Neural progenitor cell (in vitro differentiated cells): ENCODE results near the gene LDLRAD4. TPM values are rescaled to one million over a fixed set of nuclear protein-coding genes. Genes with fewer than 3 reads are reported as not detected.

ENCODE experiments used
- DNase-seq: peaks from one replicate; pipeline ENCODE4 v3.0.0-alpha.2; 2016; ENCODE audit warnings: low spot score
- H2AFZ ChIP-seq: fragments of 200-600 bp; sonication (generic); replicated peaks from 2 replicates; pipeline ENCODE4 v1.6.1; 2016; ENCODE audit warnings: antibody characterized with exemption
- H3F3A ChIP-seq: fragments of 200-600 bp; sonication (generic); 2 replicates; pipeline ENCODE4 v1.6.1; 2016; ENCODE audit warnings: antibody characterized with exemption, low read depth
- H3K27ac ChIP-seq: fragments of 200-600 bp; sonication (generic); 2 replicates; pipeline ENCODE4 v1.5.1; 2016; ENCODE audit warnings: mild to moderate bottlenecking
- H3K27me3 ChIP-seq: fragments of 200-600 bp; sonication (generic); 2 replicates; pipeline ENCODE4 v1.6.1; 2016; ENCODE audit warnings: mild to moderate bottlenecking, moderate library complexity
- H3K36me3 ChIP-seq: fragments of 200-600 bp; sonication (generic); 2 replicates; pipeline ENCODE4 v1.5.1; 2016
- H3K4me1 ChIP-seq: fragments of 200-600 bp; sonication (generic); 2 replicates; pipeline ENCODE4 v1.6.1; 2016; ENCODE audit warnings: mixed run types
- H3K4me2 ChIP-seq: fragments of 200-600 bp; sonication (generic); 2 replicates; pipeline ENCODE4 v1.6.1; 2016
- H3K4me3 ChIP-seq: fragments of 200-600 bp; sonication (generic); 2 replicates; pipeline ENCODE4 v1.5.1; 2016
- H3K79me2 ChIP-seq: fragments of 200-600 bp; sonication (generic); 2 replicates; pipeline ENCODE4 v1.6.1; 2016; ENCODE audit warnings: low read depth
- H3K9ac ChIP-seq: fragments of 200-600 bp; sonication (generic); 2 replicates; pipeline ENCODE4 v1.6.1; 2016
- H3K9me3 ChIP-seq: fragments of 200-600 bp; sonication (generic); 2 replicates; pipeline ENCODE4 v1.5.1; 2016; ENCODE audit warnings: low read depth
- H4K20me1 ChIP-seq: fragments of 200-600 bp; sonication (generic); 2 replicates; pipeline ENCODE4 v1.6.1; 2016; ENCODE audit warnings: low read depth
- H3K27ac Mint-ChIP-seq: 3 replicates; pipeline ENCODE4 v1.8.0; 2021; ENCODE audit warnings: mixed read lengths
- H3K27me3 Mint-ChIP-seq: 2 replicates; pipeline ENCODE4 v1.8.0; 2022; ENCODE audit warnings: low read depth, mild to moderate bottlenecking, inconsistent platforms, moderate library complexity, mixed read lengths; ENCODE audit not compliant: insufficient read depth
- H3K36me3 Mint-ChIP-seq: 3 replicates; pipeline ENCODE4 v1.8.0; 2021; ENCODE audit warnings: mixed read lengths
- H3K4me1 Mint-ChIP-seq: 3 replicates; pipeline ENCODE4 v1.8.0; 2021; ENCODE audit warnings: mixed read lengths
- H3K4me3 Mint-ChIP-seq: 3 replicates; pipeline ENCODE4 v1.8.0; 2021; ENCODE audit warnings: mild to moderate bottlenecking, moderate library complexity, mixed read lengths
- H3K9me3 Mint-ChIP-seq: 3 replicates; pipeline ENCODE4 v1.8.0; 2020; ENCODE audit warnings: mixed read lengths
- CTCF ChIP-seq: fragments of 200-600 bp; sonication (generic); IDR thresholded peaks from 2 replicates; pipeline ENCODE4 v1.5.1; 2017; ENCODE audit warnings: antibody characterized with exemption, mild to moderate bottlenecking
- EZH2 ChIP-seq: fragments of 200-600 bp; sonication (generic); IDR thresholded peaks from 2 replicates; pipeline ENCODE4 v1.6.1; 2017; ENCODE audit warnings: antibody characterized with exemption, mild to moderate bottlenecking, moderate library complexity
- EZH2phosphoT487 ChIP-seq: fragments of 200-600 bp; sonication (generic); IDR thresholded peaks from 2 replicates; pipeline ENCODE4 v1.6.1; 2017; ENCODE audit warnings: antibody characterized with exemption
- total RNA-seq: library from RNA; depleted of rRNA; stranded (reverse); fragments of >200 nt; gene quantifications from 2 replicates; pipeline ENCODE4 v1.2.3, GENCODE V29; 2015; ENCODE audit warnings: low replicate concordance

LDLRAD4 gene
- total RNA-seq, 1 donor from 2014 or later = 0.65 TPM

GRCh38 chr18:13624563-13625237 is 406.1 kb downstream of the LDLRAD4 start:
- peak overlapping the region; percentile 33 for H3K27ac Mint-ChIP-seq
- peaks cover 2% of the 10 kb centered on the region for H3K27me3 Mint-ChIP-seq

GRCh38 chr18:13625355-13625754 is 406.8 kb downstream of the LDLRAD4 start:
- no peaks in the 10 kb centered on the region for H3K27me3 ChIP-seq
- H3K79me2 ChIP-seq = no peaks in the 10 kb centered on the region
- no peak overlapping the region for H3K4me3 Mint-ChIP-seq
- no peaks in the 10 kb centered on the region for H3K36me3 Mint-ChIP-seq
- H3K9me3 Mint-ChIP-seq = peaks cover 2% of the 10 kb centered on the region
- H3K27ac ChIP-seq = no peak overlapping the region
- H3K36me3 ChIP-seq = no peaks in the 10 kb centered on the region
- peaks cover 12% of the 10 kb centered on the region for H3K4me1 ChIP-seq
- H3K9me3 ChIP-seq = no peaks in the 10 kb centered on the region
- peak overlapping the region; percentile 33 for H3K27ac Mint-ChIP-seq
- peaks cover 13% of the 10 kb centered on the region for H3F3A ChIP-seq
- H3K27me3 Mint-ChIP-seq = peaks cover 2% of the 10 kb centered on the region
- H3K4me2 ChIP-seq = no peak overlapping the region
- peaks cover 5% of the 10 kb centered on the region for H4K20me1 ChIP-seq
- DNase-seq = no peak
- TF ChIP-seq CTCF = no peak
- TF ChIP-seq EZH2 = no peak
- TF ChIP-seq EZH2phosphoT487 = no peak
- peaks cover 44% of the 10 kb centered on the region for H3K4me1 Mint-ChIP-seq
- H3K4me3 ChIP-seq = no peak overlapping the region
- no peak overlapping the region for H3K9ac ChIP-seq
- no peak overlapping the region for H2AFZ ChIP-seq

More at GRCh38 chr18:13624563-13625237, 406.1 kb downstream of the LDLRAD4 start:
- DNase-seq = no peak
- no peak overlapping the region for H3K9ac ChIP-seq
- H3K36me3 ChIP-seq = no peaks in the 10 kb centered on the region
- H3K9me3 ChIP-seq = no peaks in the 10 kb centered on the region
- no peak overlapping the region for H3K4me2 ChIP-seq
- Mint-ChIP-seq H3K4me1 (peaks cover 44% of the 10 kb centered on the region), H3K36me3 (no peaks in the 10 kb centered on the region), H3K4me3 (no peak overlapping the region), H3K9me3 (peaks cover 2% of the 10 kb centered on the region)
- peaks cover 13% of the 10 kb centered on the region for H3F3A ChIP-seq
- H3K27ac ChIP-seq = no peak overlapping the region
- no peak for TF ChIP-seq EZH2
- TF ChIP-seq EZH2phosphoT487 = no peak
- no peak for TF ChIP-seq CTCF
- H3K4me1 ChIP-seq = peaks cover 12% of the 10 kb centered on the region
- no peaks in the 10 kb centered on the region for H3K27me3 ChIP-seq
- no peak overlapping the region for H3K4me3 ChIP-seq
- no peak overlapping the region for H2AFZ ChIP-seq
- H3K79me2 ChIP-seq = no peaks in the 10 kb centered on the region
- H4K20me1 ChIP-seq = peaks cover 5% of the 10 kb centered on the region

- H3K9me3 ChIP-seq = no peaks in the 10 kb centered on the region
- H3K27ac ChIP-seq = no peak overlapping the region
- Mint-ChIP-seq H3K27me3 (no peaks in the 10 kb centered on the region), H3K9me3 (no peaks in the 10 kb centered on the region), H3K27ac (peak overlapping the region; percentile 20), H3K4me3 (no peak overlapping the region), H3K36me3 (no peaks in the 10 kb centered on the region), H3K4me1 (peaks cover 38% of the 10 kb centered on the region)
- H3K27me3 ChIP-seq = no peaks in the 10 kb centered on the region
- H3K4me1 ChIP-seq = peaks cover 12% of the 10 kb centered on the region
- H3K4me2 ChIP-seq = no peak overlapping the region
- no peak overlapping the region for H3K9ac ChIP-seq
- H3F3A ChIP-seq = peaks cover 13% of the 10 kb centered on the region
- H3K79me2 ChIP-seq = no peaks in the 10 kb centered on the region
- no peak for TF ChIP-seq EZH2phosphoT487
- no peak for TF ChIP-seq CTCF
- no peak for TF ChIP-seq EZH2
- H3K4me3 ChIP-seq = no peak overlapping the region
- peaks cover 5% of the 10 kb centered on the region for H4K20me1 ChIP-seq
- H2AFZ ChIP-seq = no peak overlapping the region
- H3K36me3 ChIP-seq = no peaks in the 10 kb centered on the region
- no peak for DNase-seq
Measured at GRCh38 chr18:13625843-13626543, 407.4 kb downstream of the LDLRAD4 start.
